AG10803 (cell line): ENCODE data around the gene SELENON.

Source experiments
- DNase-seq: peaks from one replicate; pipeline ENCODE4 v3.0.0; 2010; ENCODE audit warnings: low read depth
- H3K4me3 ChIP-seq: 2 replicates; pipeline ENCODE4 v1.5.1; 2011; ENCODE audit warnings: mild to moderate bottlenecking, low read length, control low read depth
- TF ChIP-seq, protein P1 (sequence below): conservative IDR thresholded peaks from 2 replicates; pipeline ENCODE4 v1.5.1; 2011; ENCODE audit warnings: mild to moderate bottlenecking, low read length, control low read depth, inconsistent platforms

SELENON gene

DNA sequence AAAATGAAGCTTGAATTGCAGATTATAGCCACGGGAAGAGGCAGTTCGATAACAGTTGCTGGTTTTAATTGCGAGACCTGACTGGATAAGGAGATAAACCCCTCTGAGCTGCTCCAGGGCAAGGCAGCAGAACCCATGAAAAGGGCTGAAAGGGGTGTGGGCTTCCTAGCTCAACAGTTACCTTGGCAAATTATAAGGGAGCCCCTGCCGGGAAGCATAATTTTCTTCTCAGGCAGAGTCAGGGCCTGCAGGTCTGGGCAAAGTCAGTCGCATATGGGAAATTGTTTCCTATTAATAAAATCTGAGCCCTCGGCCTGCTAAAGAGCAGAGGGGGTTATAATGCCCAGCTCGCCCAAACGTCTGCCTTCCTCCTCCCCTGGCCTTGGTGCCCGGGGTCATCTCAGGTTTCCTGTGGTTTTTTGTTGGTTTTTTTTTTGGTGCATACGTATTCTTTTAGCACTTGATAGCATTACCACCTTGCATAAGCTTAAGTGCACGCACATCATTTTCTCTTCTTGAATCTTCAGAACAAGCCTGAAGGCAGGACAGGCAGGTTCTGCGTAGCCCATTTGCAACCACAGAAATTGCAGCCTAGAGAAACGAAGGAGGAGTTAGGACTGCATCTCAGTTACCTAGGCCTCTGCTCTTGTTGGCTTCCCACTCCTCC is 33.9 kb upstream of the SELENON start:
- no peak overlapping the region for H3K4me3 ChIP-seq
- TF ChIP-seq, protein P1, sequence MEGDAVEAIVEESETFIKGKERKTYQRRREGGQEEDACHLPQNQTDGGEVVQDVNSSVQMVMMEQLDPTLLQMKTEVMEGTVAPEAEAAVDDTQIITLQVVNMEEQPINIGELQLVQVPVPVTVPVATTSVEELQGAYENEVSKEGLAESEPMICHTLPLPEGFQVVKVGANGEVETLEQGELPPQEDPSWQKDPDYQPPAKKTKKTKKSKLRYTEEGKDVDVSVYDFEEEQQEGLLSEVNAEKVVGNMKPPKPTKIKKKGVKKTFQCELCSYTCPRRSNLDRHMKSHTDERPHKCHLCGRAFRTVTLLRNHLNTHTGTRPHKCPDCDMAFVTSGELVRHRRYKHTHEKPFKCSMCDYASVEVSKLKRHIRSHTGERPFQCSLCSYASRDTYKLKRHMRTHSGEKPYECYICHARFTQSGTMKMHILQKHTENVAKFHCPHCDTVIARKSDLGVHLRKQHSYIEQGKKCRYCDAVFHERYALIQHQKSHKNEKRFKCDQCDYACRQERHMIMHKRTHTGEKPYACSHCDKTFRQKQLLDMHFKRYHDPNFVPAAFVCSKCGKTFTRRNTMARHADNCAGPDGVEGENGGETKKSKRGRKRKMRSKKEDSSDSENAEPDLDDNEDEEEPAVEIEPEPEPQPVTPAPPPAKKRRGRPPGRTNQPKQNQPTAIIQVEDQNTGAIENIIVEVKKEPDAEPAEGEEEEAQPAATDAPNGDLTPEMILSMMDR: no peak
- DNase-seq: no peak

DNA sequence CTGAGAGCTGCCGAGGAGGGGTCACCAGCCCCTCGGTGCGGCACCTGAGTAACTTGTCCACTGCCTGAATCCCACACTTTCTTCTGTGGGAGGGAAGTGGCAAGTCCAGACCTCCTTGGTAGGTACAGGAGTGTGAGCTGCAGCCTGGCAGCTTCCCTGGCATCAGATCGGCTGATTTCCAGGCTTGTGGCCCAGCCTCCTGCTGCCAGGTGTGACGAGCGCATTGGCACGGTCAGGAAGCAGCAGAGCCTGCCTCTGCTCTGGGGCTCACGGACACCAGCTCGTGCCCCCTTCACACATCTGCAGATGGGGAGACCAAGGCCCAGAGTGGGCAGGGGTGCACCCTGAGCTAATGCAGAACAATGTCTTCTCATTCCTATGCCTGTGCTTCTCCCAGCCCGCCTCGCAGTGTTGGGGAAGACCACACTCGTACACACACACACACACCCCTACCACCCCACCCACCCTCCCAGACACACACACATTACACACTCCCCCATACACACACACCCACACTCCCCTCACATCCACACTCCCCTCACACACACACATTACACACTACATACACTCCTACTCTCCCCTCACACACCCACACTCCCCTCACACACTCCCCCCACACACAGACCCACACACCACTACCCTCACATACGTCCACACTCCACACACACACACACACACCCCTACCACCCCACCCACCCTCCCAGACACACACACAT is 33.1 kb upstream of the SELENON start:
- no peak for DNase-seq
- H3K4me3 ChIP-seq: no peak overlapping the region
- TF ChIP-seq, protein P1: no peak

DNA sequence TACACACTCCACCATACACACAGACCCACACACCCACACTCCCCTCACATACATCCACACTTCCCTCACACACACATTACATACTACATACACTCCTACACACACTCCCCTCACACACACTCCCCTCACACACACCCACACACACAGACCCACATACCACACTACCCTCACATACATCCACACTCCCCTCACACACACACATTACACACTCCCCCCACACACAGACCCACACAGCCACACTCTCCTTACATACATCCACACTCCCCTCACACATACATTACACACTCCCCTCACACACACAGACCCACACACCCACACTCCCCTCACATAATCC is 32.6 kb upstream of the SELENON start:
- no peak for DNase-seq
- TF ChIP-seq, protein P1: no peak
- no peak overlapping the region for H3K4me3 ChIP-seq

DNA sequence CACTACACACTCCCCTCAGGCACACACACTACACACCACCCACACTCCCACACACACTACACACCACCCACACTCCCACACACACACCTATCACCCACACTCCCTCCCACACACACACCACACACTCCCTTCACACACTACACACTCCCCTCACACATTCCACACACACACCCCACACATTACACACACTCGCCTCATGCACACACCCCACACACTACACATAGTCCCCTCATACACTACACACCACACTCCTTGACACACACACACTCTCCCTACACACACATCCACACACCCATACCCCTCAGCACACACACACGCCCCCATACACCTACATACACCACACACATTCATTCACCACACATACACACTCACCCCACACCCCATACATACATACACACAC is 31.0 kb upstream of the SELENON start:
- no peak overlapping the region for H3K4me3 ChIP-seq
- TF ChIP-seq, protein P1: no peak
- no peak for DNase-seq

DNA sequence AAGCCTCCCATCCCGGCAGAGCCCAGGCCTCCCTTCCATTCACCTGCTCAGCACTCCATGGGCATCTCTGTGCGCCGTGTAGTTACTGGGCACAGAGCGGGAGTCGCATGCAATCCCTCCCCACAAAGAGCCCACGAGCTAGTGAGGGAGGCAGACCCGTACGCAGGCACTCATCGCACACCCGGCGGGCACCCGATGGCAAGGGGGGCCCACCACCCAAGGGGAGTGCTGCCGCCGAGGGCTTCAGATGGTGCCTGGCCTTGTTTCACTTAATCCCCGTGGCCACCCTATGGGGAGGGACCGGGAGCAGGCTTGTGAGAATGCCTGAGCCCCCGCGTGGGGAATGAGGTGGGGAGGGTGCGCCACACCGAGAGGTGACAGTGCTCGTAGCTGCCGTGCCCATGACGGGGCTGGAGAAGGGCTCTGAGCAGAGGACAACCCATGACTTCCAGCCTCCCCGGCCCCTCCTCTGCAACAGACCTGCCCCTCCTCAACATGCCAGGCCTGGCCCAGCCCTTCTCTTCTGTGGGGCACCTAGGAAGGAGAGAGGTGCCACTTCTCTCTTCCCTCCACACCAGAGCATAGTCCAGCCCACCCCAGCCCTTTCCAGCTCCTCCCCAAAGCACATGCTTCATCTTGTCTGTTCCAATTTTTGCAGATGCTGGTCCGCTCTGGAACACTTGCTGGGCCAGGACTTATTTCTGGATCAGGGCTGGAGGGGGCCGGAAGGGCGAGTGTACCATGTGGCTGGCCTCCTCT is 30.2 kb upstream of the SELENON start:
- TF ChIP-seq, protein P1: no peak
- H3K4me3 ChIP-seq: no peak overlapping the region
- DNase-seq: no peak

DNA sequence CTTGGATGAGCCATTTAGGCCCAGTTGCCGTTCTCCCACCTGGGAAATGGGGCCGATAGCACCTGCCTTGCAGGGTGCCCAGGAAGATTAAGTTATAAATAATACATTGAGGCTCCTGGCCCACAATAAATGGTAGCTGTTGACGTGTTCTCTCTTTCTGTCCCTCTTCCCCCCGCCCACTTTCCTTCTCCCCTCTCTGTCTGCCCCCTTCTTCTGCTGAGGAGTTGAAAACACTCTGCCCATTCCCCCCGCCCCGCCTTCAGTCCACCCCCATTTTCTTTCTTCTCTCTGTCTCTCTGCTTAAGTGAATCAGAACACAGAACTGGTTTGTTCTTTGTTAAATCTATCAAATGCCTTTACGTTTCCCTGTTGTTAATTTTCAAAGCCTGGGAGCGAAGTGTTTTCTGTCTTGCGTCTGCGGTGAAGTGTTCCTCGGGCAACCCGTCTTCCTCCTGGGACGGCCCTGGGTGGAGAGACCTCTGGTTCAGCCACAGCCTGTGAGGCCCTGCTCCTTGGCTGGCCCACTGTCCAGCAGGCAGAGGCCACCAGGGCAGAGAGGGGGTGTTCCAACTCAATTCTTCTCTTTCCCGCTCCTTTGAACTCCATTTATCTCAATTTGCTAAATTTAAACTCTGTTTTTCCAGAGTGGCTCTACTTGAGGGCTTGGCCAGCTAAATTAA is 29.3 kb upstream of the SELENON start:
- no peak overlapping the region for H3K4me3 ChIP-seq
- TF ChIP-seq, protein P1: no peak
- DNase-seq: no peak
